Measurements from ENCODE around the gene UBE2E2.

The UBE2E2 gene

GRCh38 chr3:23431764-23432163 lies 228.6 kb downstream of the UBE2E2 start:
- TF ChIP-seq, protein P1, sequence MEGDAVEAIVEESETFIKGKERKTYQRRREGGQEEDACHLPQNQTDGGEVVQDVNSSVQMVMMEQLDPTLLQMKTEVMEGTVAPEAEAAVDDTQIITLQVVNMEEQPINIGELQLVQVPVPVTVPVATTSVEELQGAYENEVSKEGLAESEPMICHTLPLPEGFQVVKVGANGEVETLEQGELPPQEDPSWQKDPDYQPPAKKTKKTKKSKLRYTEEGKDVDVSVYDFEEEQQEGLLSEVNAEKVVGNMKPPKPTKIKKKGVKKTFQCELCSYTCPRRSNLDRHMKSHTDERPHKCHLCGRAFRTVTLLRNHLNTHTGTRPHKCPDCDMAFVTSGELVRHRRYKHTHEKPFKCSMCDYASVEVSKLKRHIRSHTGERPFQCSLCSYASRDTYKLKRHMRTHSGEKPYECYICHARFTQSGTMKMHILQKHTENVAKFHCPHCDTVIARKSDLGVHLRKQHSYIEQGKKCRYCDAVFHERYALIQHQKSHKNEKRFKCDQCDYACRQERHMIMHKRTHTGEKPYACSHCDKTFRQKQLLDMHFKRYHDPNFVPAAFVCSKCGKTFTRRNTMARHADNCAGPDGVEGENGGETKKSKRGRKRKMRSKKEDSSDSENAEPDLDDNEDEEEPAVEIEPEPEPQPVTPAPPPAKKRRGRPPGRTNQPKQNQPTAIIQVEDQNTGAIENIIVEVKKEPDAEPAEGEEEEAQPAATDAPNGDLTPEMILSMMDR (IDR thresholded peaks at IDR 0.05; ENCODE audit: low read depth, low read length, missing control alignments): no peak
- DNase-seq (ENCODE audit: extremely low read depth, low read depth): no peak
- no peak overlapping the region for H3K4me3 ChIP-seq (replicated peaks; ENCODE audit: low read depth, low read length)

DNA sequence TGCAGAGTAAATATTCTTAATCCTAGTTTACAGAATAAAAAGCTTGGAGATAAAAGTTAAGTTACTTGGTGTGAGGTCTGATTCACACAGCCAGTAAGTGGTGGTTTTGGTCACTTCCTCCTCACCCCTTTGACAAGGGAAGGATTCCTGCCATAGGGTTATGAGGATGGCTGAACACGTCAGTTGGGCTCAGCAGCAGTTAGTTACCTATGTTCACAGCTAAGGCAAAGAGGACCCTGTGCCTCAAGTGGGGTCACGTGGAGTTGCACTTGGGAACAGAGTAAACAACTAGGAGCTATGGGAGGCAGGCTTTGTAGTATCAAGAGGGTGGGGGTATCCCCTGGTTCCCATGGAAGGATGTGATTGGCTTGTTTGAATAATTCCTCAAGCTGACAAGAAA lies 232.2 kb downstream of the UBE2E2 start:
- H3K4me3 ChIP-seq (replicated peaks; ENCODE audit: low read depth, low read length): no peak overlapping the region
- TF ChIP-seq, protein P1 (IDR thresholded peaks at IDR 0.05; ENCODE audit: low read depth, low read length, missing control alignments): no peak
- DNase-seq (ENCODE audit: extremely low read depth, low read depth): no peak

GRCh38 chr3:23435904-23436303 lies 232.8 kb downstream of the UBE2E2 start:
- TF ChIP-seq, protein P1 (IDR thresholded peaks at IDR 0.05; ENCODE audit: low read depth, low read length, missing control alignments): no peak
- no peak for DNase-seq (ENCODE audit: extremely low read depth, low read depth)
- no peak overlapping the region for H3K4me3 ChIP-seq (replicated peaks; ENCODE audit: low read depth, low read length)

DNA sequence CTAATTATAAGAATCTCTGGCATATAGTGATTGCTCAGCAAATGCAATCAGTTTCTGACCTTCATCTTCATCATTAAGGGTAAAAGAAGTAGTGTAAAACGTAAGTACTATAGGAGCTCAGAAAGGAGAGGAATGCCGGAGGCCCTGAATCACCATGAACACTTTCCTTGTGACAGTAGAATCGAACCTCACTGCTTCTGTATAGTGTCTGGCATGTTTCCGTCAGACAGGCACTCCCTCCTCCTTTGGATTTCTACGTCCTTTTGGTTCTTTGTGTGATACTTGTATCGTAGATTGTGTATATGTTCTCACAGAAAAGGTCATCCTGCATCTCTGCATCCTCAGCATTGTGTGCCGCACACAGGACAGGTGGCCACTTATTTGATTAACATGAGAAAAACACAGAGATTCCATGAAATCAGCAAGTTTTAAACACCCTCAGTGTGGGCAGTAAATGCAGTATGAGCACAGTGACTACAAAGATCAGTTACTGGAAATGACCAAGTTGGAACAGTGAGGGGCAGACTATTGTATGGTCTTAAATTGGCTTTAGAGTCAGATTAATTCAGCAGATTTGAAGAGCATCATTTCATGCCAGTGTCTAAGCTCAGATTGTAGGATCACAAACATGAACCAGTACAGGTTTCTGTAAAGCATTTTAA lies 234.5 kb downstream of the UBE2E2 start:
- TF ChIP-seq, protein P1 (IDR thresholded peaks at IDR 0.05; ENCODE audit: low read depth, low read length, missing control alignments): no peak
- no peak for DNase-seq (ENCODE audit: extremely low read depth, low read depth)
- no peak overlapping the region for H3K4me3 ChIP-seq (replicated peaks; ENCODE audit: low read depth, low read length)

GRCh38 chr3:23438657-23439056 lies 235.5 kb downstream of the UBE2E2 start:
- no peak for DNase-seq (ENCODE audit: extremely low read depth, low read depth)
- H3K4me3 ChIP-seq (replicated peaks; ENCODE audit: low read depth, low read length): no peak overlapping the region
- TF ChIP-seq, protein P1 (IDR thresholded peaks at IDR 0.05; ENCODE audit: low read depth, low read length, missing control alignments): no peak

DNA sequence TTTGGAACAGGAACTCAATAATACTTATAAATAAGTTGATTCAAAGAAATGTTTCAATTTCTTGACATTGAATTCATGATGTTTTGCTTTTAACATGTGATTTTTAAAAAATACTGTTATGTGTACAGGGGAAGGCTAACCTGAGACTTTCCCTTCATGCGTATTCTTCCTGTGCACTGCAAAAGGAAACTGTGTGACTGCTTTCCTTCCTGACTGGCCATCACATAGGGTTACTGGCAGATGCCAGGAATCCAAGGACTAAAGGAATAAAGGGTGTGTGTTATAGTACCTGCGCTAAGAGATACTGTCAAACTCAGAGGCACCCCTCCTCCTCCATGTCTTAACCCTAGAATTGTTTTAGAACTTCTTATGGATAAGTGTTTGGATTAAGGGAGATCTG lies 236.0 kb downstream of the UBE2E2 start:
- TF ChIP-seq, protein P1 (IDR thresholded peaks at IDR 0.05; ENCODE audit: low read depth, low read length, missing control alignments): no peak
- no peak overlapping the region for H3K4me3 ChIP-seq (replicated peaks; ENCODE audit: low read depth, low read length)
- no peak for DNase-seq (ENCODE audit: extremely low read depth, low read depth)

Measured in HFF-Myc (cell line).